Stimulated activated CD4-positive, alpha-beta T cell treated with anti-CD3 and anti-CD28 coated beads, Interleukin-12 subunit alpha, Interleukin-12 subunit beta, amount 100 ng/mL, for 24 hours (primary cell): ENCODE data around the gene RPSA.
"Not testable (repeated sequence)": the region's sequence is repeated elsewhere in the genome, so short reads cannot be mapped to it uniquely, and the experiment has no call there.

ENCODE experiments used
- DNase-seq, 2 experiments: peaks; one replicate each; pipeline ENCODE4 v3.0.0-alpha.2; 2020; ENCODE audit warnings: low read depth in 2 of 2

Gene RPSA

GRCh38 chr3:39406368-39407258, at the start of gene RPSA:
RPSA (plus strand) TSS chr3:39406720; CDS start chr3:39407654, 934 bp downstream.
- DNase-seq: peak; percentile 90

- no peak for DNase-seq
These were observed 48.2 kb upstream of the RPSA start for GRCh38 chr3:39358333-39358732.

- no peak for DNase-seq
These were observed 45.1 kb upstream of the RPSA start for GRCh38 chr3:39361252-39361927.

- DNase-seq: no peak
These were observed 44.3 kb upstream of the RPSA start for GRCh38 chr3:39362192-39362591.

GRCh38 chr3:39362812-39363211, 43.7 kb upstream of the RPSA start:
- DNase-seq: no peak

GRCh38 chr3:39370450-39370849, 36.1 kb upstream of the RPSA start:
- DNase-seq: not testable (repeated sequence)

GRCh38 chr3:39372833-39373232, 33.7 kb upstream of the RPSA start:
- DNase-seq: no peak

- DNase-seq: no peak
These were observed 29.4 kb upstream of the RPSA start for GRCh38 chr3:39376959-39377634.

- peak in 1 of 2 experiments; percentile 45 for DNase-seq
These were observed 28.4 kb upstream of the RPSA start for GRCh38 chr3:39378088-39378487.

- no peak for DNase-seq
These were observed 27.4 kb upstream of the RPSA start for GRCh38 chr3:39378957-39379777.

GRCh38 chr3:39379778-39380155, 26.8 kb upstream of the RPSA start:
- no peak for DNase-seq

GRCh38 chr3:39381432-39381831, 25.1 kb upstream of the RPSA start:
- DNase-seq: no peak

GRCh38 chr3:39383045-39383880, 23.3 kb upstream of the RPSA start, which contains the start of gene SLC25A38:
SLC25A38 (plus strand) TSS chr3:39383370; CDS start chr3:39383725, 355 bp downstream.
- DNase-seq: peak; percentile 62 to 72

- DNase-seq: peak; percentile 87 to 96
These were observed 22.4 kb upstream of the RPSA start for GRCh38 chr3:39383881-39384664.

- DNase-seq: no peak
These were observed 21.9 kb upstream of the RPSA start for GRCh38 chr3:39384665-39385000.

- no peak for DNase-seq
These were observed 20.9 kb upstream of the RPSA start for GRCh38 chr3:39385456-39386090.

GRCh38 chr3:39386318-39386717, 20.2 kb upstream of the RPSA start:
- DNase-seq: no peak

- no peak for DNase-seq
These were observed 19.0 kb upstream of the RPSA start for GRCh38 chr3:39387411-39387975.

GRCh38 chr3:39388153-39388552, 18.4 kb upstream of the RPSA start:
- no peak for DNase-seq
